ENCODE data around the gene KCNC4. TPM values are rescaled to one million over a fixed set of nuclear protein-coding genes. Genes with fewer than 3 reads are reported as not detected.

KCNC4 gene
- polyA plus RNA-seq, 3 donors = 0.03 to 0.56 (median 0.12) TPM

- Histone ChIP-seq H3K36me3 (replicated peaks in 1 of 2; ENCODE audit: control insufficient read depth in 1 of 2, insufficient read depth in 2 of 2, low read length in 2 of 2) (no peaks in the 10 kb centered on the region), H3K4me2 (replicated peaks; ENCODE audit: extremely low read depth, low read length, poor library complexity, severe bottlenecking) (no peak overlapping the region), H3K27ac (ENCODE audit: low read depth in 1 of 2, low read length in 2 of 2) (peak overlapping the region; percentile 19 to 55), H3K9ac (ENCODE audit: insufficient read depth, low read length, poor library complexity, severe bottlenecking) (no peak overlapping the region), H3K27me3 (ENCODE audit: control insufficient read depth in 2 of 2, insufficient read depth in 2 of 2, low read length in 2 of 2) (no peaks in the 10 kb centered on the region), H4K20me1 (ENCODE audit: insufficient read depth, low read length) (no peaks in the 10 kb centered on the region), H3K79me2 (ENCODE audit: insufficient read depth, low read length) (no peaks in the 10 kb centered on the region), H2AFZ (ENCODE audit: insufficient read depth, low read depth, low read length, poor library complexity, severe bottlenecking) (peak overlapping the region; percentile 62), H3K4me3 (replicated peaks in 1 of 3; ENCODE audit: low read depth in 2 of 3, low read length in 3 of 3) (no peak overlapping the region), H3K9me3 (replicated peaks in 1 of 2; ENCODE audit: control insufficient read depth in 1 of 2, insufficient read depth in 1 of 2, low read length in 2 of 2) (no peaks in the 10 kb centered on the region), H3K4me1 (ENCODE audit: control insufficient read depth in 1 of 2, insufficient read depth in 2 of 2, low read length in 2 of 2) (peaks cover 13 to 19% of the 10 kb centered on the region in 2 donors)
- H3K9me3 Mint-ChIP-seq = no peaks in the 10 kb centered on the region
- H3K27ac Mint-ChIP-seq = peak overlapping the region in 6 of 7 donors; percentile 46 to 86 (median 68)
- no peak for DNase-seq
- 91% methylated on average over 10 of the region's 13 CpGs for WGBS (ENCODE audit: insufficient coverage)
- intact Hi-C loops (cut with micrococcal nuclease) = no loop called here
- no peaks in the 10 kb centered on the region for H3K36me3 Mint-ChIP-seq
- H3K27me3 Mint-ChIP-seq (ENCODE audit: low read depth in 3 of 3) = peaks cover 1 to 5% (median 3%) of the 10 kb centered on the region in 3 donors
- H3K4me1 Mint-ChIP-seq = peaks cover 28% of the 10 kb centered on the region
- no peak overlapping the region for H3K4me3 Mint-ChIP-seq
- no peak for TF ChIP-seq CTCF (IDR thresholded peaks at IDR 0.05)
Observed at GRCh38 chr1:110235181-110235833, 25.2 kb downstream of the KCNC4 start.

- no peak for TF ChIP-seq CTCF (IDR thresholded peaks at IDR 0.05)
- H3K9ac ChIP-seq (ENCODE audit: insufficient read depth, low read length, poor library complexity, severe bottlenecking) = no peak overlapping the region
- no peaks in the 10 kb centered on the region for H3K9me3 Mint-ChIP-seq
- no peak overlapping the region for H3K4me3 ChIP-seq (replicated peaks in 1 of 3; ENCODE audit: low read depth in 2 of 3, low read length in 3 of 3)
- 17% methylated on average over 4 of the region's 11 CpGs for WGBS (ENCODE audit: insufficient coverage)
- intact Hi-C loops (cut with micrococcal nuclease) = no loop called here
- H3K27me3 Mint-ChIP-seq (ENCODE audit: low read depth in 3 of 3) = peaks cover 2 to 5% (median 3%) of the 10 kb centered on the region in 3 donors
- no peak overlapping the region for H3K4me3 Mint-ChIP-seq
- H4K20me1 ChIP-seq (ENCODE audit: insufficient read depth, low read length) = no peaks in the 10 kb centered on the region
- peak overlapping the region; percentile 19 to 55 for H3K27ac ChIP-seq (ENCODE audit: low read depth in 1 of 2, low read length in 2 of 2)
- peak overlapping the region in 6 of 7 donors; percentile 46 to 86 (median 60) for H3K27ac Mint-ChIP-seq
- H3K27me3 ChIP-seq (ENCODE audit: control insufficient read depth in 2 of 2, insufficient read depth in 2 of 2, low read length in 2 of 2) = no peaks in the 10 kb centered on the region
- H2AFZ ChIP-seq (ENCODE audit: insufficient read depth, low read depth, low read length, poor library complexity, severe bottlenecking) = peak overlapping the region; percentile 62
- H3K9me3 ChIP-seq (replicated peaks in 1 of 2; ENCODE audit: control insufficient read depth in 1 of 2, insufficient read depth in 1 of 2, low read length in 2 of 2) = no peaks in the 10 kb centered on the region
- H3K4me2 ChIP-seq (replicated peaks; ENCODE audit: extremely low read depth, low read length, poor library complexity, severe bottlenecking) = no peak overlapping the region
- peaks cover 29% of the 10 kb centered on the region for H3K4me1 Mint-ChIP-seq
- no peaks in the 10 kb centered on the region for H3K36me3 Mint-ChIP-seq
- DNase-seq = peak; percentile 75 to 90 (median 77)
- H3K79me2 ChIP-seq (ENCODE audit: insufficient read depth, low read length) = no peaks in the 10 kb centered on the region
- no peaks in the 10 kb centered on the region for H3K36me3 ChIP-seq (replicated peaks in 1 of 2; ENCODE audit: control insufficient read depth in 1 of 2, insufficient read depth in 2 of 2, low read length in 2 of 2)
- H3K4me1 ChIP-seq (ENCODE audit: control insufficient read depth in 1 of 2, insufficient read depth in 2 of 2, low read length in 2 of 2) = peaks cover 16 to 20% of the 10 kb centered on the region in 2 donors
Observed at GRCh38 chr1:110235834-110236682, 25.9 kb downstream of the KCNC4 start.
